ENCODE data around the gene RESF1.

- no peak for TF ChIP-seq CTCF (conservative IDR thresholded peaks at IDR 0.05; ENCODE audit: low read depth in 2 of 2)
- TF ChIP-seq REST (IDR thresholded peaks at IDR 0.05; ENCODE audit: unreplicated experiment) = no peak
- TF ChIP-seq EZH2 (IDR thresholded peaks at IDR 0.05; ENCODE audit: low read depth, unreplicated experiment) = no peak
- no peak for TF ChIP-seq STAT1 (IDR thresholded peaks at IDR 0.05; ENCODE audit: unreplicated experiment)
- no peak for TF ChIP-seq POLR2AphosphoS5 (IDR thresholded peaks at IDR 0.05; ENCODE audit: low read depth)
These were observed 8.7 kb upstream of the RESF1 start for GRCh38 chr12:31950492-31950891.

Measured in GM23338 (cell line).